ENCODE results near the gene COQ10B. TPM values are rescaled to one million over a fixed set of nuclear protein-coding genes. Genes with fewer than 3 reads are reported as not detected.
"Not testable (repeated sequence)": the region's sequence is repeated elsewhere in the genome, so short reads cannot be mapped to it uniquely, and the experiment has no call there.

Gene COQ10B
- 19.1 TPM for total RNA-seq

DNA sequence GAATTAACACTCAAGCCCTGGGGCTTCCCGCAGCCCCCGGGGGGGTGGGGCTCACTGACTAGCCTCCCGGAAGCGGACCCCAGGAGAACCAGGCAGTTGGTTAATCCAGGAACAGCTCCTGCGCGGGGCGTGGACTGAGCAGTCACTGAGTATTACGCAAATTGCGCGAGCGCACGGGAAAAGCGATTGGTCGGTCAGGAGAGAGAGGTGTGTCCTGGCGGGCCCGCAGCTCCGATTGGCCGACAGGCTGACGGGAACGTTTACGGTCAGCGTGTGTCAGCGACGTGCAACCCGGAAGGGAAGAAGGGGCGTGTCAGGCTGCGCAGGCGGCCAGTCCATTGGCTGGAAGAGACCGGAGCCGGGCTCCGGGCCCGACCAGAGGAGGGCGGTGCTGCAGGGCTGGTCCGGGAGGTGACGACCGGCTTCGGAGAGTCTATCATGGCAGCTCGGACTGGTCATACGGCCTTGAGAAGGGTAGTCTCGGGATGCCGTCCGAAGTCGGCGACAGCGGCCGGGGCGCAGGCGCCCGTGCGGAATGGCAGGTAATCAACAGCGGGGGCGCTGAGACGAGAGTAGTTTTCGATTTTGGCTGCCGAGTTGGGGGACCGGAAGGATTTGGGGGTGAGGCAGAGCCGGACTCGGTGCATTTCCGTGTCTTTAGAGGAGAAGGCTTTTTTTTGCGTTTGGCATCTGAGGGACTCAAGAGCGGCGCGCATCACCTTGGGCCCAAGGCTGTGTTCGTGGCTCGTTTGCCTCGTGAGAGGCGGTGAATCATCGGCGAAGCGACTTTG is at the start of gene COQ10B:
Gene COQ10B, plus strand, starts transcription at position 430 of the 791 bp plus-strand sequence. Its CDS starts 9 bp downstream, at position 439.
- intact Hi-C loops (cut with DNase I), result no loop called here
- peak; percentile 99 for DNase-seq (ENCODE audit: low spot score)
- ATAC-seq, result peak; percentile 99

DNA sequence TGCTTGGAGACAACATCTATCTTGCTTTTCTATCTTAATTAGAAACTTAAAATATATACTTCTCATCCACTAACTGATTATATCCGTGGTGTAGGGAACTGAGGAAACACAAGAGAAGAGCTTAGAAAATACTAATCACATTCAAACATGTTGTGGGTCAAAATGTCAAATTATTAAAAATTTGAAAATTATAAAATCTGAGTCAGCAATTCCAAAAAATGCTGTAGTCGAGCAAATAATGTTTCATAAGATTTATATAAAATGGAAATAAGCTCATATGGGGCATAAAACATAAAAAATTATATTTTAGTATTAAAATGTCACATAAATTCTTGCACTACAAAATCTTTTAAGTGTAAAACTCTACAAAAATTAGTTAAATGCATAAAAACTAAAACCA is 47.8 kb upstream of the COQ10B start:
- ATAC-seq, result no peak
- DNase-seq (ENCODE audit: low spot score), result no peak
- intact Hi-C loops (cut with DNase I), result no loop called here

DNA sequence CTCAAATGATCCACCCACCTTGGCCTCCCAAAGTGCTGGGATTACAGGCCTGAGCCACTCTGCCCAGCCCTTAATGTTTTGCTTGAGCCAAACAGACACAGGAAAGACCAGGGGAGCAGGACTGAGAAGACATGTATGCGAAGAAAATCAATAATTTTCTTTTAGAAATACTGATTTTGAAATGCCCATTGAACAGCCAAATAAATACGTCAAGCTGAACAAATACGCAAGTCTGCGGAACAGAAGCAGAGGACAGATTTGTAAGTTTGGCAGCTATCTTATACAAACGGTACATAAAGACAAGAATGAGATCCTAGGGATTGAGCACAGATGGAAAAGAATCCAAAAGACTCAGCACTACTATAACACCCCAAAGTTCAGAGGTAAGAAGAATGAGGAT is 39.3 kb upstream of the COQ10B start:
- ATAC-seq (no peak), DNase-seq (ENCODE audit: low spot score) (no peak)
- intact Hi-C loops (cut with DNase I), result no loop called here

DNA sequence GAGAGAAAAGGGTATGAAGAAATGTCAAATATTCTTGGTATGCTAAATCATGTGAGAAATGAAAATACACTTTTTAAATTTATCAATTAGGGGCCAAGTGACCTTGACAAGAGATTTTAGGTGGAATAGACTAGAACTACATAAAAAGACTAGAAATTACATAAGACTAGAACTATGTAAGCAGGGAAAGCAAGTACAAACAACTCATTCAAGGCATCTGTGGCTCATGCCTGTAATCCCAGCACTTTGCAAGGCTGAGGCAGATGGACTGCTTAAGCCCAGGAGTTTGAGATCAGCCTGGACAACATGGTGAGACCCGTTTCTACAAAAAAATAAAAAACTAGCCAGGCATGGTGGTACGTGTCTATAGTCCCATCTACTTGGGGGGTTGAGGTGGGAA is 38.8 kb upstream of the COQ10B start:
- intact Hi-C loops (cut with DNase I), result no loop called here
- DNase-seq (ENCODE audit: low spot score), result no peak
- no peak for ATAC-seq

DNA sequence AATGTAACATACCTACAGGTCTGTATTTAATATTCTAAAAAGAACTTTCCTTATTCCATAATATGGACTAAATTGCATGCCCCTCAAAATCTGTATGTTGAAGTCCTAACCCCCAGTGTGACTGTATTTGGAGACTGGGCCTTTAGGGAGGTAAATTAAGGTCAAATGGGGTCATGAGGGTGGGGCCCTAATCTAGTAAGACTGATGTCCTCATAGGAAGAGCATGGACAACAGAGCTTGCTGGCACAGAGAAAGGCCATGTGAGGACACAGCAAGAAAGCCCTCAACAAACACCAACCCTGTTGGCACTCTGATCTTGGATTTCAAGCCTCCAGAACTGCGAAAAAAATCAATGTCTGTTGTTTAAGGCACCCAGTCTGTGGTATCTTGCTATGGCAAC is 37.1 kb upstream of the COQ10B start:
- ATAC-seq (no peak), DNase-seq (ENCODE audit: low spot score) (no peak)
- intact Hi-C loops (cut with DNase I), result no loop called here

DNA sequence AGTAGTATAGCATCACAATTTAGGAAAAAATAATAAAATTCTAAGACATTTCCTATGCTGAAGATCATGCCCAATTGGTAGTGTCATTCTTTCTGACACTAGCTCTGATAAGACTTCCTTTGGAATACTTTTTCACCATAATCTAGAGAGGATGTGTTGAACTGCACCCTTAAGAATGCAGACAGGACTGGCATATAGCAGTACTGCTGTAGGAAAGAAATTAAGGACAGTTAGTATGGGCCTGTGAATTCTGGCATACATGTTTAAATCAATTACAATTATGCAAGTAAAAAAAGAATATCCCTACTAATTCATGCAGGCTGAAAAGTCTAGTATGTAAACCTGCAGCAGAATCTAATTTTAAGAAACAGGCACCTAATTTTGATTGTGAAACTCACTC is 33.9 kb upstream of the COQ10B start:
- no peak for ATAC-seq
- intact Hi-C loops (cut with DNase I), result no loop called here
- no peak for DNase-seq (ENCODE audit: low spot score)

DNA sequence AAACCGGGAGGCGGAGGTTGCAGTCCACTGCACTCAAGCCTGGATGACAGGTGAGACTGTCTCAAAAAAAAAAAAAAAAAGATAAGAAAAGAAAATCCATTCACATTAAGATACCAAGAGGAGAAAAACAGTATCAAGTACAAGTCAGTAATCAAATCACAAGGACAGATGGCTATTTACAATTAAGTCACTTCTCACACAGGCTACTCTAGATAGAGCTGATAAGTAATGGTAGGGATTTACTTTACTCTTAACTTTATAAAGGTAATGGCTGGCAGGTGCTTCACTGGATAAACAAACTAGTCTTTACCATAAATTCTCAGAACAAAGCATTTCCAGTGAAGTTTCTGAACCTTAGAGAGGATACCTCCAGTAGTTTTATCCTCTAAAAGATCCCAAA is 30.0 kb upstream of the COQ10B start:
- DNase-seq (ENCODE audit: low spot score) (no peak), ATAC-seq (no peak)
- intact Hi-C loops (cut with DNase I), result no loop called here

DNA sequence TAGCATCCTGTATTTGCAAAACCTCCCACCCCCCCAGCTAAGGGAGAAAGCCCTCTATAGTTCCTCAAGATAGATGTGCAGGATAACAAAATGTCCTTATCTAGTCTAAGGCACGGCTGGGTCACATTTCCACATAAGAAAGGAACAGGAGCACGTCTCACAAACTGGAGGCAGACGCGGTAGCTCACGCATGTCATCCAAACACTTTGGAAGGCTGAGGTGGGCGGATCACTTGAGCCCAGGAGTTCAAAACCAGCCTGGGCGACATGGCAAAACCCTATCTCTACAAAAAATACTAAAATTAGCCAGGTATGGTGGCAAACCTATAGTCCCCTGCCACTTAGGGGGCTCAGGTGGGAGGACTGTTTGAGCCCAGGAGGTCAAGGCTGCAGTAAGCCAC is 27.8 kb upstream of the COQ10B start:
- intact Hi-C loops (cut with DNase I), result no loop called here
- no peak for ATAC-seq
- DNase-seq (ENCODE audit: low spot score), result no peak

DNA sequence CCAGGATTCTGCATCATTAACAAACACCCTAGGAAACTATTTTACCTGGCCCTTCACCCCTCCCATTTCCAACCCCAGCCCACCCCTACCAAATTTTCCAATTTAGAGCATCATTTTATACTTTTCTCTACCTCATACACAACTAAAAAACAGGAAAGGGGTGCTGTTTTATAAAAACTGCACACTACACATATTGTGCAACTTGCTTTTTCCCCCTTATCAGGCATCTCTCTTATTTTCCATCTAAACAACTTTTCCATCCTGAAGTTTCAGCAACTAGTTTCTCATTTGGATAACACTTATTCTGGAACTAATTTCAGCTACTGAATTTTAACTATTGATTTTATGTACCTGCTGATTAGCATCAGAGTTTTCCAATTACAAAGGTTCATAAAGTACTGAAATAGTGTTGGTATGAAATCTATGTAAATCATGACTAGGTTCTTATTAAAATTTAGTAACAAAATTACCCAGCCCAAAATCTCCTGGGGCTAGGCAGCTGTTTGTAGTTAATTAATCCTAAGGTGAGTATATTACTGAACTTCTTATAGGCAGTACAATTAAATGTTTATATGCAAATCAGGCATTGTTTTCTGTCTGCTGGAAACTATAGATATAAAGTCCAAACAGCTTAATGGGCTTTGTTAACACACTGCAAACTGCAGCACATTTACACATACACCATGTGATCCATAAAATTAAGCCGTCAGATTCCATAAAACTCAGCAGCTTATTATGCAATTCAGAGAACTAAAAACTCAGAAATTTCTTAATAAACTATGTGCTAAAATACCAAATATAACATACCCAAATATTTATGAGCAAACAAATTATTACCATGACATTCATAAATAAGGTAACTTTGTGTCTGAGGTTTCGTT is 26.4 kb upstream of the COQ10B start:
- DNase-seq (ENCODE audit: low spot score), result no peak
- intact Hi-C loops (cut with DNase I), result no loop called here

DNA sequence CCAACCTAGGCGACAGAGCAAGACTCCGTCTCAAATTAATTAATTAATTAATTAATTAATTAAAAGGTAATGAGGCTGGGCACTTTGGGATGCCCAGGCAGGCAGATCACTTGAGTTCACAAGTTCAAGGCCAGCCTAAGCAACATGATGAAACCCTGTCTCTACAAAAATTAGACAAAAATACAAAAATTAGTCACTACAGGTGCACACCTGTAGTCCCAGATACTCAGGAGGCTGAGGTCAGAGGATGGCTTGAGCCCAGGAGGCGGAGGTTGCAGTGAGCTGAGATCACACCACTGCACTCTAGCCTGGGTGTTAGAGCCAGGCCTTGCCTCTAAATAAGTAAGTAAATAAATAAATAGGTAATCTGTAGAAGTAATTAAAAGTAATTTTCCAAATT is 25.4 kb upstream of the COQ10B start:
- intact Hi-C loops (cut with DNase I), result no loop called here
- DNase-seq (ENCODE audit: low spot score) (no peak), ATAC-seq (no peak)

More for the DNA sequence above, 26.4 kb upstream of the COQ10B start:
- ATAC-seq, result no peak

DNA sequence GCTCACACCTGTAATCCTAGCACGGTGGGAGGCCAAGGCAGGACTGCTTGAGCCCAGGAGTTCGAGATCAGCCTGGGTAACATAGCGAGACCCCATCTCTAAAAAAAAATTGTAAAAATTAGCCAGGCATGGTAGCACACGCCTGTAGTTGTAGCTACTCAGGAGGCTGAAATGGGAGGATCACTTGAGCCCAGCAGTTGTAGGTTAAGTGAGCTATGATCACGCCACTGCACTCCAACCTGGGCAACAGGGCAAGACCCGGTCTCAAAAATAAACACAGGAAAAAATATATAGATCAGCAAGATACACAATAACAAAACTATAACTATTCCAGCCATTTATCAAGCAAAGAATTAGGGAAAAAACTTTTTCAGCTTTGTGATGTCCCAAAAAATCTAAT is 21.5 kb upstream of the COQ10B start:
- no peak for ATAC-seq
- intact Hi-C loops (cut with DNase I), result no loop called here

DNA sequence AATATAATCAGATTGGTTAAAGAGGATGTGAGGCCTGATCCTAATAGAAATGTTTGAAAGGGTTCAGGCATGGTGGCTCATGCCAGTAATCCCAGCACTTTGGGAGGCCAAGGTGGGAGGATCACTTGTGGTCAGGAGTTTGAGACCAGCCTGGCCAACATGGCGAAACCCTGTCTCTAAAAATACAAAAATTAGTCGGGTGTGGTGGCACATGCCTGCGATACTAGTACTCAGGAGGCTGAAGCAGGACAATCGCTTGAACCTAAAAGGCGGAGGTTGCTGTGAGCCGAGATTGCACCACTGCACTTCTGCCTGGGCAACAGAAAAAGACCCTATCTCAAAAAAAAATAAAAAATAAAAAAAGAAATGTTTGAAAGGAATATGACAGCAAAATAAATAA is 20.8 kb upstream of the COQ10B start:
- DNase-seq (ENCODE audit: low spot score); intact Hi-C loops (cut with DNase I); ATAC-seq: not testable (repeated sequence)

More for the DNA sequence above, 21.5 kb upstream of the COQ10B start:
- no peak for DNase-seq (ENCODE audit: low spot score)

DNA sequence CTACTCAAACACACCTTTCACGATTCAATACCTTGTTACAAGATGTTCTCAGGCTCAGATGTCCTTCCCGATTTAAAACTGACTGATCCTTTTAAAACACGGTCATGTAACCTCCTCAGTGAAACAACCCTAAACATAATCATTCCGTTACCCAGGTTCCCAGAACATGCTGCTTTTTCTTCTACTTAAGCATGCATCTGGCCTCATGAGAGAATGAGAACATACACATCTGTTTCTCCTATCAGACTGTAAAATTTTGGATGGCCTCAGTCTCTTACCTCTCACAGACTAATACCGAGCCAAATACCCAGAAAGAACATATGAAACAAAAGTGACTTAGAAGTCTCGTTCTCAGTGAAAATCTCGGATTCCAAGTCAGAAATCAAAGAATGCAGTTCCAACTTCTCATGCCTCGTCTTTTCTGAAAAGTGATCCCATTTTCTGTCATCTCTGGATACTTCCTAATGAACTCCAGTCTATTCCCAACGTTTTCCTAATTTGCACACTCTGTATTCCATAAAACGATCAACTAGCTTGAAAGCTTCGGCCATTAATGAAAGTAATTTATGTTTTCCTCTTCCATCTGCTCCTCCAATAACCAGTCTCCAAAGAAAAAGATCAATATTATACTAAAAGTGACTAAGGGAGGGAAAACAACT is 19.4 kb upstream of the COQ10B start:
- DNase-seq (ENCODE audit: low spot score), result no peak
- ATAC-seq, result no peak
- intact Hi-C loops (cut with DNase I), result no loop called here

DNA sequence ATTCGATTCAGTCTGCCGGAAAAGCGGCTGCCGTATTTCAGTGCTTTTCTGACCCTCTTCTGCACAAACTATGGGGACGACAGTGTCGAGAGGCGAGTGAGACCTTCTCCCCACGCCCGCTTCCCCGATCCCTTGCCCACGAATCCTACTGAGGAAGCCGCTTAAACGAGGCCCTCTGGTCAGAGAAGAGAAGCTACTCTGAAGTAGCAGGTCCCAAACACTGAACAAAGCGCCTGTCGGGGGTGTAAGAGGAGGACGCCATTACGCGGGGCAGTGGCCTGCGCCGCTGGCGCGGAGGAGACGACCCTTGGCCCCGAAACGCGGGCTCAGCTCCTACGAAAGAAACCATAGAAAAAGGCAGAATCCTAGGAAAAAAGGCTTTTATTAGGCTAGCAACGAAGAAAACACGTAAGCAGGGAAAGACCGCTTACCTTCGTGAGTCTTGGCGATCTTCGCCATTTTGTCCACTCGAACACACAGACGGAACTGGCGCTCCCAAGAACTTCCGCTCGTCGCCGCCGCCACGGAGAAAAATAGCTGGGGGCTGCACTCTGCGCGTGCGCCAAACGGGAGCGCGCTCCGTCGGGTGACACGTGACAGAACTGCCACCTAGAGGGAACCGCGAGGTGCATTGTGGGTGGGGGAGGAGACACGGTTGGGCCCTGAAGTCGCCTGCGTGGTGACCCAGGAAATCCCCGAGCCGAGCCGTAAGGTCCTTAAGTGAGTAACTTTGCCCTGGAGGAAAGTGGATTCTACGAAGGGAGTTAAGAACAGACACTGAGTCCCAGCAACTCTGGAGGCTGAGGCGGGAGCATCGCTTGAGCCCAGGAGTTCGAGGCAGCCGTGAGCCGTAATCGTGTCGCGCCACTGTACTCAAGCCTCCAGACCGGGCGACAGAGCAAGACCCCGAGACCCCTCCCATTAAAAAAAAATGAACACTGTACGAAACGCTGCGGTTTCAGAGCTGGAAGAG is 18.5 kb upstream of the COQ10B start, which contains the start of gene SF3B1:
Gene SF3B1, minus strand, starts transcription at position 488 of the 973 bp plus-strand sequence. Its CDS starts 29 bp downstream, at position 459.
- intact Hi-C loops (cut with DNase I), result no loop called here
- DNase-seq (ENCODE audit: low spot score) (peak; percentile 99), ATAC-seq (peak; percentile 99)

DNA sequence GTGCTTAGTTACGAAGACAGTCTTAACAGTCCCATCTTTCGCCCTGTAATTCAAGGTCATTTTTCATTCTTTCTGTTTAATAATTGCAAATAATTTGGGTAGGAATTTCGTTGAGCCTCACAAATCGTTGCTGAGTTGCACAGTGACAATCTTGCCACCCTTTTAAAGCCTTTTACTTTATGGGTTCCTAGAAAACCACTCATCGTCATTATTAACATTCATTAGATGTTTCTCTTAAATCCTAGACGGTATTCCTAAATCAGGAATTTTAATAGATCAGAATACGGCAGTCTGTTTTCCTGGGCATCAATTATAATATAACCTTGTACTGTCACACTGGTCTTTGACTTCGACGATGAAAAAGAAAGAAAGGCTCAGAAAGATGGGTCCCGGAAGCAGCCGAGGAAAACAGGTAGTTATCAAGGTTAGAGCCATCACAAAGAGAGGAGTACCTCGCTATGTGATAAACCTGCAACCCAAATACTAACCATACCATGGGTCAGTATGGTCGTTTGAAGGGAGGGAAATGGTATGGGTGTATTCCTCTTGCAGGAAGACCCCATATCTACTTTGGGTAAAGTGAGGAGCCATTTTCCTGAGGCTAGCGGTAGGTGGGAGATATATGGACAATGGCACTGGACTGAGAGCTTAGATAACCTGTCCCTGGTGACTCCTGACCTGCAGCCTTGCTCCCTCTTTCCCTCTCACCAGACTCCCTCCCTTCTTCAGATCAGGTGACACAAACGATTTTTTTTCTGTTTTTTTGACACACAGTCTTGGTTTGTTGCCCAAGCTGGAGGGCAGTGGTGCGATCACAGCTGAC is 17.5 kb upstream of the COQ10B start:
- ATAC-seq, result no peak
- no peak for DNase-seq (ENCODE audit: low spot score)
- intact Hi-C loops (cut with DNase I), result no loop called here

DNA sequence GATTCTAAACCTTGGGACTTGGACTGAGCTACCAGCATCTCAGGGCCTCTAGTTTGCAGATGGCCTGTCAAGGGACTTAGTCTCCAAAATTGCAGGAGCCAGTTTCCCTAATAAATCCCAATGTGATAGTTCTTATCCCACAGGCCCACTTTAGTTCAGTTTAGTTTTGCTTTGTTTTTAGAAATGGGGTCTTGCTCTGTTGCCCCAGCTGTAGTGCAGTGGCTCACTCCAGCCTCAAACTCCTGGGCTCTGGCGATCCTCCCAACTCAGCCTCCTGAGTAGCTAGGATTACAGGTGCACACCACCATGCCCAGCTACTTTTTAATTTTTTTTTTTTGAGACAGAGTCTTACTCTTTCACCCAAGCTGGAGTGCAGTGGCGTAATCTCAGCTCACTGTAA is 16.0 kb upstream of the COQ10B start:
- DNase-seq (ENCODE audit: low spot score) (no peak), ATAC-seq (no peak)
- intact Hi-C loops (cut with DNase I), result no loop called here

DNA sequence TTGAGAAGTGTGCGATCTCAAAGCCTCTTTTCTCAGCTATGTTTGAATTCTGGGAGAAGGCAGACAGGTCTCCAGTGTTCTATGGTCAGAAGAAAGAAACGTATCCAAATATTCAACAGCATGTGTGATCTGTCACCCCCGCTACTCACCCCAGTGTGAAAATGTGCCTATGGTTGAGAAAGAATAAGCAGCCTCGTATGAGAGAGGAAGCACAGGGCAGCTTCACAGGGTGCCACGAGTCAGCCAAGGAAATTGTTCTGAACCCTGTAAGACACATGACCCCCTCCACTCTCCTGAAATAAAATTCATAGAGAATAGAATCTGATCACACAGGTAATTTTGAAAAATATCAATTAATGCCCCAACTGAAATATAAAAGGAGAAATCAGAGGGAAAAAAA is 10.5 kb upstream of the COQ10B start:
- intact Hi-C loops (cut with DNase I), result no loop called here
- ATAC-seq (peak; percentile 75), DNase-seq (ENCODE audit: low spot score) (no peak)

DNA sequence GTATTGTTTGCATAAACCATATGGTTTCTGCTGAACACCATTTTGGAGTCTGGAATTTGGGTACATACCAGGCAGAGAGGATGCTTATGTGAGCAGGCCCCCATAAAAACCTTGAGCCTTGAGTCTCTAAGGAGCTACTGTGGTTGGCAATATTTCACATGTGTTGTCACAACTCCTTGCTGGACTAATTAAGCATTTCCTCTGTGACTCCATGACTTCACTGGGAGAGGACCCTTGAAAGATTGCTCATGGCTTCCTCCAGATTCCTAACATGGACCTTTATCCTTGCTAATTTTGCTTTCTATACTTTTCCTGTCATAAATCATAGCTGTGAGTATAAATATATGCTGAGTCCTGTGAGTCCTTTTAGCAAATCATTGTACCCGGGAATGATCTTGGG is 7.6 kb upstream of the COQ10B start:
- intact Hi-C loops (cut with DNase I), result no loop called here

More for the DNA sequence above, 7.6 kb upstream of the COQ10B start:
- DNase-seq (ENCODE audit: low spot score) (no peak), ATAC-seq (no peak)
